Activated T-cell treated with anti-CD3 and anti-CD28 coated beads, Interleukin-2, amount 50 U/mL, for 1 hour (primary cell): ENCODE data around the gene DNAJC13.
"Not testable (repeated sequence)": the region's sequence is repeated elsewhere in the genome, so short reads cannot be mapped to it uniquely, and the experiment has no call there.

Experiments used
- DNase-seq: peaks from one replicate; pipeline ENCODE4 v3.0.0-alpha.2; 2020

The DNAJC13 gene

GRCh38 chr3:132416807-132417694, at the start of gene DNAJC13:
TSS of gene DNAJC13 (plus strand) at chr3:132417502. CDS start at chr3:132434551, 17,049 bp downstream.
- DNase-seq, result peak; percentile 90

GRCh38 chr3:132368515-132368914, 48.8 kb upstream of the DNAJC13 start:
- no peak for DNase-seq

- DNase-seq, result no peak
Measured at GRCh38 chr3:132368962-132369361, 48.3 kb upstream of the DNAJC13 start.

GRCh38 chr3:132376945-132377354, 40.4 kb upstream of the DNAJC13 start:
- not testable (repeated sequence) for DNase-seq

GRCh38 chr3:132378048-132378762, 39.1 kb upstream of the DNAJC13 start:
- DNase-seq, result no peak

- DNase-seq, result no peak
Measured at GRCh38 chr3:132378846-132379245, 38.5 kb upstream of the DNAJC13 start.

GRCh38 chr3:132380920-132381319, 36.4 kb upstream of the DNAJC13 start:
- no peak for DNase-seq

- no peak for DNase-seq
Measured at GRCh38 chr3:132381348-132381944, 35.9 kb upstream of the DNAJC13 start.

GRCh38 chr3:132382267-132382666, 35.0 kb upstream of the DNAJC13 start:
- no peak for DNase-seq

- DNase-seq, result no peak
Measured at GRCh38 chr3:132382688-132383194, 34.6 kb upstream of the DNAJC13 start.

GRCh38 chr3:132386259-132386658, 31.0 kb upstream of the DNAJC13 start:
- no peak for DNase-seq

- DNase-seq, result not testable (repeated sequence)
Measured at GRCh38 chr3:132392675-132393074, 24.6 kb upstream of the DNAJC13 start.

GRCh38 chr3:132394320-132394719, 23.0 kb upstream of the DNAJC13 start:
- no peak for DNase-seq

GRCh38 chr3:132395126-132395525, 22.2 kb upstream of the DNAJC13 start:
- no peak for DNase-seq

- no peak for DNase-seq
Measured at GRCh38 chr3:132396255-132396654, 21.0 kb upstream of the DNAJC13 start.

- not testable (repeated sequence) for DNase-seq
Measured at GRCh38 chr3:132396776-132397175, 20.5 kb upstream of the DNAJC13 start.

GRCh38 chr3:132399054-132399929, 18.0 kb upstream of the DNAJC13 start:
- no peak for DNase-seq

- no peak for DNase-seq
Measured at GRCh38 chr3:132401255-132401654, 16.0 kb upstream of the DNAJC13 start.

GRCh38 chr3:132404276-132404675, 13.0 kb upstream of the DNAJC13 start:
- DNase-seq, result no peak

GRCh38 chr3:132405188-132405587, 12.1 kb upstream of the DNAJC13 start:
- DNase-seq, result no peak

- no peak for DNase-seq
Measured at GRCh38 chr3:132405609-132406299, 11.5 kb upstream of the DNAJC13 start.

- no peak for DNase-seq
Measured at GRCh38 chr3:132406587-132406986, 10.7 kb upstream of the DNAJC13 start.
